ENCODE measurements around the gene CHL1. TPM values are rescaled to one million over a fixed set of nuclear protein-coding genes. Genes with fewer than 3 reads are reported as not detected.

Gene CHL1
- total RNA-seq, 1 experiment from 2014 or later: not detected

GRCh38 chr3:347581-347980 lies 151.0 kb downstream of the CHL1 start:
- Mint-ChIP-seq H3K27ac (ENCODE audit: unreplicated experiment) (no peak overlapping the region), H3K4me1 (ENCODE audit: low read depth, unreplicated experiment) (no peaks in the 10 kb centered on the region), H3K36me3 (ENCODE audit: insufficient read depth, unreplicated experiment) (no peaks in the 10 kb centered on the region), H3K4me3 (ENCODE audit: unreplicated experiment) (no peak overlapping the region), H3K27me3 (ENCODE audit: insufficient read depth, unreplicated experiment) (peaks cover 4% of the 10 kb centered on the region), H3K9me3 (ENCODE audit: unreplicated experiment) (no peaks in the 10 kb centered on the region)
- ChIA-PET POLR2A (no interaction called here), CTCF (no interaction called here)
- TF ChIP-seq CTCF (IDR thresholded peaks at IDR 0.05; ENCODE audit: insufficient read depth in 1 of 2, low read depth in 1 of 2, low read length in 1 of 2, severe bottlenecking in 1 of 2, unreplicated experiment in 1 of 2): no peak
- H3K4me3 ChIP-seq (ENCODE audit: low read depth, low read length): no peak overlapping the region
- H3K27me3 ChIP-seq (replicated peaks; ENCODE audit: control insufficient read depth, insufficient read depth, low read length): no peaks in the 10 kb centered on the region
- no TSS peak for BruUV-seq (replicated peaks)
- DNase-seq: no peak
- intact Hi-C loops (cut with micrococcal nuclease; ENCODE audit: unreplicated experiment): no loop called here
- no peaks in the 10 kb centered on the region for H3K4me1 ChIP-seq
- H3K36me3 ChIP-seq (ENCODE audit: control insufficient read depth, insufficient read depth, low read length): no peaks in the 10 kb centered on the region
- H3K9me3 ChIP-seq: no peaks in the 10 kb centered on the region

- H3K27me3 Mint-ChIP-seq (ENCODE audit: insufficient read depth, unreplicated experiment): peaks cover 4% of the 10 kb centered on the region
- ChIA-PET POLR2A (no interaction called here), CTCF (no interaction called here)
- H3K4me1 ChIP-seq: no peaks in the 10 kb centered on the region
- H3K9me3 Mint-ChIP-seq (ENCODE audit: unreplicated experiment): no peaks in the 10 kb centered on the region
- intact Hi-C loops (cut with micrococcal nuclease; ENCODE audit: unreplicated experiment): no loop called here
- no peak for DNase-seq
- no peaks in the 10 kb centered on the region for H3K4me1 Mint-ChIP-seq (ENCODE audit: low read depth, unreplicated experiment)
- no TSS peak for BruUV-seq (replicated peaks)
- H3K27ac Mint-ChIP-seq (ENCODE audit: unreplicated experiment): no peak overlapping the region
- H3K4me3 ChIP-seq (ENCODE audit: low read depth, low read length): no peak overlapping the region
- no peaks in the 10 kb centered on the region for H3K36me3 ChIP-seq (ENCODE audit: control insufficient read depth, insufficient read depth, low read length)
- H3K4me3 Mint-ChIP-seq (ENCODE audit: unreplicated experiment): no peak overlapping the region
- H3K36me3 Mint-ChIP-seq (ENCODE audit: insufficient read depth, unreplicated experiment): no peaks in the 10 kb centered on the region
- no peaks in the 10 kb centered on the region for H3K9me3 ChIP-seq
- H3K27me3 ChIP-seq (replicated peaks; ENCODE audit: control insufficient read depth, insufficient read depth, low read length): no peaks in the 10 kb centered on the region
- TF ChIP-seq CTCF (IDR thresholded peaks at IDR 0.05; ENCODE audit: insufficient read depth in 1 of 2, low read depth in 1 of 2, low read length in 1 of 2, severe bottlenecking in 1 of 2, unreplicated experiment in 1 of 2): no peak
Observed at GRCh38 chr3:350871-351371, 154.4 kb downstream of the CHL1 start.

DNA sequence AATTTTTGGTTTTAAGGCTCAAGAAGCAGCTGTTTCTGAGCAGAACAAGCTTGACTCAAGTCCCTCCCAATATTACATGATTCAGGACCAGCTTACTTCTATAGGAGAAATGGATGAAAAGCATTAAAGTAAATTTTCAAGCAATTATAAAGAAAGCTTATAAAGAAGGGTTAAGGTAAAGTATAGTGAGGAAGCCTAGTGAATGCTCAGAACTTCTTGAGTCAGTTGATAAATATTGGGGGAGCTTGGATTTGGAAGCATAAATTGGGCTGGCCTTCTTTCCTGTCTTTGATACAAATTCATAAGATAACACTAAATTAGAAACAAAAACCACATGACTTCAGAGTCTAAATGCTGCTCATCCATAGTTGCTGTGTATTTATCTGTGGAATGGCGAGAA lies 156.0 kb downstream of the CHL1 start:
- BruUV-seq (replicated peaks): no TSS peak
- Histone ChIP-seq H3K9me3 (no peaks in the 10 kb centered on the region), H3K4me3 (ENCODE audit: low read depth, low read length) (no peak overlapping the region), H3K36me3 (ENCODE audit: control insufficient read depth, insufficient read depth, low read length) (no peaks in the 10 kb centered on the region), H3K4me1 (no peaks in the 10 kb centered on the region), H3K27me3 (replicated peaks; ENCODE audit: control insufficient read depth, insufficient read depth, low read length) (no peaks in the 10 kb centered on the region)
- Mint-ChIP-seq H3K4me3 (ENCODE audit: unreplicated experiment) (no peak overlapping the region), H3K36me3 (ENCODE audit: insufficient read depth, unreplicated experiment) (no peaks in the 10 kb centered on the region), H3K4me1 (ENCODE audit: low read depth, unreplicated experiment) (no peaks in the 10 kb centered on the region), H3K27ac (ENCODE audit: unreplicated experiment) (no peak overlapping the region), H3K9me3 (ENCODE audit: unreplicated experiment) (no peaks in the 10 kb centered on the region), H3K27me3 (ENCODE audit: insufficient read depth, unreplicated experiment) (peaks cover 7% of the 10 kb centered on the region)
- DNase-seq: no peak
- POLR2A ChIA-PET: no interaction called here
- intact Hi-C loops (cut with micrococcal nuclease; ENCODE audit: unreplicated experiment): no loop called here
- CTCF ChIA-PET: no interaction called here
- no peak for TF ChIP-seq CTCF (IDR thresholded peaks at IDR 0.05; ENCODE audit: insufficient read depth in 1 of 2, low read depth in 1 of 2, low read length in 1 of 2, severe bottlenecking in 1 of 2, unreplicated experiment in 1 of 2)
